GM19397 (cell line): ENCODE data around the gene CHST3.
"Not testable (repeated sequence)": the region's sequence is repeated elsewhere in the genome, so short reads cannot be mapped to it uniquely, and the experiment has no call there.

Experiments used
- ATAC-seq: cut with Tn5 transposase; IDR thresholded peaks from one replicate; pipeline ENCODE4 v1.9.1; 2021; ENCODE audit warnings: mild to moderate bottlenecking, moderate library complexity; ENCODE audit not compliant: unreplicated experiment

Gene CHST3

GRCh38 chr10:72025832-72026231, 61.6 kb downstream of the CHST3 start:
- no peak for ATAC-seq

GRCh38 chr10:72026278-72027111, 62.3 kb downstream of the CHST3 start:
- ATAC-seq = no peak

DNA sequence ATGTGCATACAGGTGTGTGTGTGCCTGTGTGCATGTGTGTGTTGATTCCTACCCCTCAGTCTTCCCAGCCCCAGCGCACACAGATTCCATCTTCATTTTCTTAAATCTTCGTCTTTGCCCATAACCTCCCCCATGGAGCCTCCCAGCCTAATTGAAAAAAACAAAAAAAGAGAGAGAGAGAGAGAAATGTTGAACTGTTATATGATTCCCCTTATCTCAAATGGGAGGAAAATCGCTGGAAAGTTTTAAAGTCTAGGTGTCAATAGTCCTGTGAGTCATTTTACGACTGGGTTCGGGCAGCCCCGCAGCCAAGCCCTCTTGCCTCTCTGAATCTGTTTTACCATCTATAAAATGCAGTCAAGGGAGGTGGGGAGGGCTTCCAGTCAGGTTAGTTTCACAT, 63.3 kb downstream of the CHST3 start:
- no peak for ATAC-seq

- no peak for ATAC-seq
These were observed 65.2 kb downstream of the CHST3 start for GRCh38 chr10:72029414-72029813.

GRCh38 chr10:72030762-72031543, 66.8 kb downstream of the CHST3 start:
- ATAC-seq = no peak

DNA sequence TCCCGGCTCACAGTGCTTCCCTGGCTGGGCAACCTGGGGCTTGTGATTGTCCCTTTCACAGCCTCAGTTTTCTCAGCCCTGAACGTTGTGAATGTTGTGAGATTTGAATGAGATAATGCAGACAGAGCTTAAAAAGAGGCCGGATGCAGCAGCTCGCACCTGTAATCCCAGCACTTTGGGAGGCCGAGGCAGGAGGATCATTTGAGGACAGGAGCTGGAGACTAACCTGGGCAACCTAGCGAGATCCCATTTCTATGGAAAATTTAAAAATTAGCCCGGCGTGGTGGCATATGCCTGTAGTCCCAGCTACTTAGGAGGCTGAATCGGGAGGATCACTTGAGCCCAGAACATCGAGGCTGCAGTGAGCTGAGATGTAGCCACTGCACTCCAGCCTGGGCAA, 67.5 kb downstream of the CHST3 start:
- ATAC-seq = no peak

DNA sequence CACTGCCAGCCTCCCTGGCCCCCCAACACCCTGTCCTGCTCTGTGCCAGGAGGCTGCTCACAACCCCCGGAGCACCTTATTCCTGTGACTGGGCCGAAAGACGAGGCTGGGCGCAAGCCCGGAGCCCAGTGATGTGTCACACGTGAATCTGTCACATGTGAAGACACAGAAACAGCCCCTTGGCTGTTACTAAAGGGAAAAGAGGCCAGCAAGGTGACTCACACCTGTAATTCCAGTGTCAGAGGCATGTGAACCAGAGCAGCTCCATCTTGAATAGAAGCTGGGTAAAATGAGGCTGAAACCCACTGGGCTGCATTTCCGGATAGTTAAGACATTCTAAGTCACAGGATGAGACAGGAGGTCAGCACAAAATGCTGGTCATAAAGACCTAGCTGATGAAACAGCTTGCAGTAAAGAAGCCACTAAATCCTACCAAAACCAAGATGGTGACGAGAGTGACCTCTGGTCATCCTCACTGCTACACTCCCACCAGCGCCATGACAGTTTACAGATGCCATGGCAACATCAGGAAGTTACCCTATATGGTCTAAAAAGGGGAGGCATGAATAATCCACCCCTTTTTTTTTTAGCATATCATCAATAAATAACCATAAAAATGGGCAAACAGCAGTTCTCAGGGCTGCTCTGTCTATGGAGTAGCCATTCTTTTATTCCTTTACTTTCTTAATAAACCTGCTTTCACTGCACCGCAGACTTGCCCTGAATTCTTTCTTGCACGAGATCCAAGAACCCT, 68.4 kb downstream of the CHST3 start:
- not testable (repeated sequence) for ATAC-seq

DNA sequence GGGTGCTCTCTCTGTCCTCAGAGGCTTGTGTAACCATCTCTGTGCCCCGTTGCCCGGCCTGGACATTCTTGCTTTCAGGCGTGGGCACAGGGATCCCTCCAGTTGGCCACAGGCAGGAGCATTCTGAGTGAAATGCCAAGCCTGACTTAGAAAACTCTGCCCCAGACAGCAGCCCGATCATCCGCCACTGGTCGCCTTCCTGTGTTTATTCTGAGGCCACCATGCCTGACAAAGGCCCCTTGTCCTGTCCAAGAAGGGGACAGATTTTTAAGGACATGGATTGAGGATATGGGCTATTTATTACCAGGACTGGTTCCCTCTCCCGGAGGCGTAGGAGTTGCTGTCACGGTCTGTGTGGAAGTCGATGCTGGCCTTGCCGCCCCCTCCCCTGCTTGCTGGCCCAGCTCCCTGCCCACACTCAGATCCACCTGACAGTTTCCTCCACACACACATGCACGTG, 69.9 kb downstream of the CHST3 start:
- no peak for ATAC-seq

GRCh38 chr10:72034761-72035160, 70.6 kb downstream of the CHST3 start:
- no peak for ATAC-seq

GRCh38 chr10:72035252-72035887, 71.2 kb downstream of the CHST3 start:
- no peak for ATAC-seq

DNA sequence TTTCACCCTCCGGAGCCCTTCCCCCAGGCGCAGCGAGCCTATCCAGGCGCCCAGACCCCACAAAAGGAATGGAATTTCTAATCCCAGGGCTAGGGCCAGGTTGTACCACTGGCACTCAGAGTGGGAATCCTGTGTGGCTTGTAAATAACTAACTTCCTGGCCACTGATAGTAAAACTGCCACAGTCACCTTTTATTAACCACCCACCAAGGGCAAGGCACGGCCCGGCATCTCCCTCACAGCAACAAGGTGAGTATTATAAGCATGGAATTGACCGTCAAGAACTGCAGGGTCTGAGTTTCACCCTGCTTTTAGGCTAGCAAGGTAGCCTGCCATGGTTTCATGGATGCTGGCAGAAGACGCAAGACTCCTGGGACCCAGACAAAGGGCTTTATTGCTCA, 73.1 kb downstream of the CHST3 start:
- no peak for ATAC-seq

- ATAC-seq = no peak
These were observed 73.6 kb downstream of the CHST3 start for GRCh38 chr10:72037811-72038210.

GRCh38 chr10:72038458-72039001, 74.3 kb downstream of the CHST3 start:
- no peak for ATAC-seq

DNA sequence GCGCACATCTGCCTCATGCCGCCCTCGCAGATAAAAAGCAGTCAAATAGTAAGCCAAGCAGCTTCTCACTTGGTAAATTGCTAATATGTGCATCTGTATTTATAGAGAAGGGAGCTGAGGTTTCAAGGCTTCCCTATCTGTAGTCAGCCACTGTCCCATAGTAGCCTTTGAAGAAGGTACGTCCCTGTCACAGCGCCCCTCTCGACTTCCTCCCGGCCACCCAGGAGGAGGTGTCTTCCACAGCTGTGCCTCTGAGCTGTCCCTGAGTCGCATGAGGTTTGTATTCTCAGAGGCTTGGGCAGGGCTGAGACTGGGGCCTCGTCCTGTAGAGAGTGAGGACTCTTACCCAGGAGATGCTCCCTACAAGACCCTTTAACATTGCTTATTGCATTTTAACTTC, 75.2 kb downstream of the CHST3 start:
- no peak for ATAC-seq

GRCh38 chr10:72041491-72041890, 77.3 kb downstream of the CHST3 start:
- ATAC-seq = no peak

DNA sequence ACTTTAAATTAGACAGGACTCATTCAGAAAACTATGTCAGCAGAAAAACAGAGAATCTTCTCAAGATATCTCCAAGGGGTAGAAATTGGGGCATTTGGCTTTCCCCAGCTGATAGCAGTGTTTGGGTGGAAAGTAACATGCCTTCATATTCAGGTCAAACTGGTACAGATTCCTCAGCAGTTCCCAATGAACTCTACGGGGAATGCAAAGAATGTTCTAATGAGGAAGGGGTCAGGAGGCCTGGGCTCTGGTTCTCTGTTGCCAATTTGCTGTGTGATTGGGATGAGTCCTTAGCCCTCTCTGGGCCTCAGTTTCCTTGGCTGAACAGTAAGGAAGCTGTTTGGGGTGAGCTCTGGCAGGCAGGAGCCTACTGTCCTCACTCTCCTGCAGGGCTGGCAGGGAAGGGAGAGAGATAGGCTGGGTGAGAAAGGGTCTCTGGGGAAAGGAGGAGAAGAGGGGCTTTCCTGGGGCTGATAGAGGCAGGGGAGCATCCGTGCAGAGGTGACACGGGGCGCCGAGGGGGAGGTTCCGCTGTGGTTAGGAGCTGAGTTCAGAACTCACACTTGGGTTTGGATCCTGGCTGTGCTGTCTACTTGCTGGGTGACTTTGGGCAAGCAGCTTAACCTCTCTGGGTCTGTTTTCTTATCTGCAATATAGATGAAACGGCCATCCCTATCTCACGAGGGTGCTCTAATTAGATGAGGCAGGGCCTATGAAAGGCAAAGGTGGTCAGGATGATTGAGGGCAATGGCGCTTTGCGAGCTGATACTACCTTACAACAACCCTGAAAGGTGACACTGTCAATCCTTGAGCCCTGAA, 79.0 kb downstream of the CHST3 start:
- no peak for ATAC-seq

- no peak for ATAC-seq
These were observed 80.3 kb downstream of the CHST3 start for GRCh38 chr10:72044417-72045041.

DNA sequence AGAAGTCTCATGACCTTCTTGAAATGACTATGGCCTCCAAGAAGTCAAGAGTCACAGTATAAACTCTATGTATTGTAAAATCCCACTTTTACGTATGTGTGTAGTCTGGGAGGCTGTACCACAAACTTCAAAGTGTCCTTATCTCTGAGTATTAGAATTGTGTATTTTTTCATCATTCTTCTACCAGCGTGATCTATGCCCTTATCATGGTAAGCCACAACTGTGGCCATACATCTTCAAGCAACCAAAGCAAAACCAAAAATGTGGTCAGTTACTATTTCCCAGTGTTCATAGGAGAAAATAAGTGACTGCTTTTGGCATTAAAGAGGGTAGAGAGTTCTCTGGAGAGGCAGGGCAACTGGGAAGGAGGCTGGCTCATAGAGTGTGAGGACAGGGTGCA, 81.4 kb downstream of the CHST3 start:
- ATAC-seq = no peak

DNA sequence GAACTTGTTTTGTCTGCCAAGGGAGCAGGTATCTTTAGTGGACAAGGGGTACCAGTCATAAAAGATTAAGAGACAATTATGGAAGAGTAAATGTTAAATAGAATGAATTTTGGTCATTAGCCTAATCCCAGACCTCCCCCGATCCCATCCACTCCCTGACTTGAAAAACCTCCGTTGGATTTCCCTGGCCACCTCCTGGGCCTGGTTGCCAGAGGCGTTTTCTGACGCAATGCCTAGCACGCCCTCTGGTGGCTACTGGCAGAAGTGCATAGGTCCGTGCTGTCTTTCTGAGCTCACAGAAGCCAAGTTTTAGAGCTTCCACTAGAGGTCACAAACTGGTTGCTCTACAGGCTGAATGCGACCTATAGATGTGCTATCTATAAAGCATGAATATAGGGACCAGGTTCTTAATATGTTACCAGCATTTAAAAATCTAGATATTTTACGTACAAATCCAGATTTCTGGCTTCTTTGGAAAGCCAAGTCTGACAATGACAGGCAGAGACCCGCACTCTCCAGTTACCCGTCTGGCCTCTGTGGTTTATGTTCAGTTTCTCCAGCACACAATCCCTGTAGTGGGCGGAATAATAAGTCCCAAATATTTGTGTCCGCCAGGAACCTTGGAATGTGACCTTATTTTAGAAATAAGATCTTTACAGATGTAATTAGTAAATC, 84.4 kb downstream of the CHST3 start:
- no peak for ATAC-seq
